DND-41 (cell line): ENCODE measurements around the gene RELN.
"Not testable (repeated sequence)": the region's sequence is repeated elsewhere in the genome, so short reads cannot be mapped to it uniquely, and the experiment has no call there.

Experiments
- ATAC-seq: fragments of 200-7000 bp; cut with Tn5 transposase; 3 replicates; pipeline ENCODE4 v1.9.1; 2021; ENCODE audit warnings: low read depth; ENCODE audit not compliant: insufficient read depth
- DNase-seq: peaks from one replicate; pipeline ENCODE4 v3.0.0-alpha.2; 2020
- H2AFZ ChIP-seq: 2 replicates; pipeline ENCODE4 v1.6.0; 2012; ENCODE audit warnings: low read depth, low read length
- H3K27ac ChIP-seq: 2 replicates; pipeline ENCODE4 v1.5.1; 2012; ENCODE audit warnings: low read length, inconsistent platforms
- H3K27me3 ChIP-seq: fragments of 200-600 bp; sonication (generic); 2 replicates; pipeline ENCODE4 v1.6.0; 2012; ENCODE audit warnings: low read length, mild to moderate bottlenecking, inconsistent platforms; ENCODE audit not compliant: insufficient read depth, poor library complexity
- H3K36me3 ChIP-seq: 2 replicates; pipeline ENCODE4 v1.5.1; 2012; ENCODE audit warnings: low read length, inconsistent platforms; ENCODE audit not compliant: insufficient read depth
- H3K4me1 ChIP-seq: 2 replicates; pipeline ENCODE4 v1.5.1; 2012; ENCODE audit warnings: mild to moderate bottlenecking, low read length; ENCODE audit not compliant: insufficient read depth
- H3K4me2 ChIP-seq: 2 replicates; pipeline ENCODE4 v1.6.0; 2012; ENCODE audit warnings: mild to moderate bottlenecking, moderate library complexity, low read length, inconsistent platforms; ENCODE audit not compliant: insufficient read depth
- H3K4me3 ChIP-seq, 2 experiments: fragments of 200-600 bp in 1 of 2; shearing (Covaris generic) in 1 of 2; 2 replicates each; pipeline ENCODE4 v1.5.1; 2012 to 2016; ENCODE audit warnings: inconsistent platforms in 2 of 2, low read length in 2 of 2, mild to moderate bottlenecking in 2 of 2, low read depth in 1 of 2, moderate library complexity in 1 of 2
- H3K79me2 ChIP-seq: 2 replicates; pipeline ENCODE4 v1.6.0; 2012; ENCODE audit warnings: low read length, inconsistent platforms; ENCODE audit not compliant: insufficient read depth
- H3K9ac ChIP-seq: 2 replicates; pipeline ENCODE4 v1.6.0; 2012; ENCODE audit warnings: low read depth, mild to moderate bottlenecking, inconsistent platforms, low read length, moderate library complexity
- H3K9me3 ChIP-seq: 2 replicates; pipeline ENCODE4 v1.5.1; 2012; ENCODE audit warnings: low read length, moderate library complexity, mild to moderate bottlenecking, inconsistent platforms; ENCODE audit not compliant: insufficient read depth, severe bottlenecking
- H4K20me1 ChIP-seq: 2 replicates; pipeline ENCODE4 v1.6.0; 2012; ENCODE audit warnings: low read length; ENCODE audit not compliant: insufficient read depth
- CTCF ChIP-seq: IDR thresholded peaks from 2 replicates; pipeline ENCODE4 v1.5.1; 2012; ENCODE audit warnings: borderline replicate concordance, low read length, moderate library complexity, mild to moderate bottlenecking; ENCODE audit not compliant: poor library complexity, severe bottlenecking; ENCODE audit errors: extremely low read depth
- EZH2 ChIP-seq: IDR thresholded peaks from 3 replicates; pipeline ENCODE4 v1.6.1; 2012; ENCODE audit warnings: borderline replicate concordance, low read depth, mild to moderate bottlenecking, moderate library complexity, low read length, inconsistent platforms; ENCODE audit not compliant: severe bottlenecking

The RELN gene

GRCh38 chr7:103794424-103794823 is 195.0 kb downstream of the RELN start:
- H3K4me2 ChIP-seq, result no peak overlapping the region
- no peak for ATAC-seq
- TF ChIP-seq EZH2, result no peak
- no peak for TF ChIP-seq CTCF

GRCh38 chr7:103793614-103794013 is 195.8 kb downstream of the RELN start:
- DNase-seq (no peak), ATAC-seq (no peak)
- H3K4me3 ChIP-seq, result no peak overlapping the region
- H3K36me3 ChIP-seq, result no peaks in the 10 kb centered on the region
- no peaks in the 10 kb centered on the region for H4K20me1 ChIP-seq
- no peaks in the 10 kb centered on the region for H3K27me3 ChIP-seq
- no peak overlapping the region for H3K4me2 ChIP-seq
- H3K27ac ChIP-seq, result no peak overlapping the region
- no peak for TF ChIP-seq EZH2
- no peak overlapping the region for H3K9ac ChIP-seq
- no peak overlapping the region for H2AFZ ChIP-seq
- no peaks in the 10 kb centered on the region for H3K4me1 ChIP-seq
- H3K9me3 ChIP-seq, result no peaks in the 10 kb centered on the region
- no peaks in the 10 kb centered on the region for H3K79me2 ChIP-seq

More at GRCh38 chr7:103794424-103794823, 195.0 kb downstream of the RELN start:
- no peak overlapping the region for H3K4me3 ChIP-seq
- H3K4me1 ChIP-seq, result no peaks in the 10 kb centered on the region
- no peaks in the 10 kb centered on the region for H3K36me3 ChIP-seq
- no peaks in the 10 kb centered on the region for H3K27me3 ChIP-seq
- no peak overlapping the region for H3K27ac ChIP-seq
- H2AFZ ChIP-seq, result no peak overlapping the region
- no peak overlapping the region for H3K9ac ChIP-seq
- H3K9me3 ChIP-seq, result no peaks in the 10 kb centered on the region
- DNase-seq, result no peak
- H4K20me1 ChIP-seq, result no peaks in the 10 kb centered on the region
- no peaks in the 10 kb centered on the region for H3K79me2 ChIP-seq

GRCh38 chr7:103791894-103792293 is 197.6 kb downstream of the RELN start:
- no peaks in the 10 kb centered on the region for H4K20me1 ChIP-seq
- H3K4me1 ChIP-seq, result no peaks in the 10 kb centered on the region
- no peak overlapping the region for H3K4me2 ChIP-seq
- TF ChIP-seq EZH2, result no peak
- TF ChIP-seq CTCF, result no peak
- no peak for ATAC-seq
- H3K27ac ChIP-seq, result no peak overlapping the region
- no peaks in the 10 kb centered on the region for H3K79me2 ChIP-seq
- no peak overlapping the region for H2AFZ ChIP-seq
- no peak overlapping the region for H3K4me3 ChIP-seq
- no peaks in the 10 kb centered on the region for H3K9me3 ChIP-seq
- DNase-seq, result no peak
- H3K27me3 ChIP-seq, result no peaks in the 10 kb centered on the region
- H3K36me3 ChIP-seq, result no peaks in the 10 kb centered on the region
- H3K9ac ChIP-seq, result no peak overlapping the region

GRCh38 chr7:103787041-103787440 is 202.4 kb downstream of the RELN start:
- ATAC-seq, H3K27me3 ChIP-seq, H3K36me3 ChIP-seq, H3K79me2 ChIP-seq, H3K9ac ChIP-seq, H4K20me1 ChIP-seq, DNase-seq, H2AFZ ChIP-seq, H3K4me2 ChIP-seq, H3K4me1 ChIP-seq, H3K4me3 ChIP-seq, H3K27ac ChIP-seq, H3K9me3 ChIP-seq: not testable (repeated sequence)
